ENCODE results near the gene ALDH3A1.

GRCh38 chr17:19703106-19703827 lies 44.8 kb downstream of the ALDH3A1 start:
- TF ChIP-seq EP300 (conservative IDR thresholded peaks at IDR 0.05; ENCODE audit: poor library complexity, severe bottlenecking) (no peak), POLR2AphosphoS5 (IDR thresholded peaks at IDR 0.05) (no peak), TAF1 (IDR thresholded peaks at IDR 0.05; ENCODE audit: low read depth) (no peak), RAD21 (conservative IDR thresholded peaks at IDR 0.05) (no peak), EZH2 (IDR thresholded peaks at IDR 0.05; ENCODE audit: borderline replicate concordance, insufficient read depth, low read length, poor library complexity, severe bottlenecking) (no peak)
- TF ChIP-seq, protein P1, sequence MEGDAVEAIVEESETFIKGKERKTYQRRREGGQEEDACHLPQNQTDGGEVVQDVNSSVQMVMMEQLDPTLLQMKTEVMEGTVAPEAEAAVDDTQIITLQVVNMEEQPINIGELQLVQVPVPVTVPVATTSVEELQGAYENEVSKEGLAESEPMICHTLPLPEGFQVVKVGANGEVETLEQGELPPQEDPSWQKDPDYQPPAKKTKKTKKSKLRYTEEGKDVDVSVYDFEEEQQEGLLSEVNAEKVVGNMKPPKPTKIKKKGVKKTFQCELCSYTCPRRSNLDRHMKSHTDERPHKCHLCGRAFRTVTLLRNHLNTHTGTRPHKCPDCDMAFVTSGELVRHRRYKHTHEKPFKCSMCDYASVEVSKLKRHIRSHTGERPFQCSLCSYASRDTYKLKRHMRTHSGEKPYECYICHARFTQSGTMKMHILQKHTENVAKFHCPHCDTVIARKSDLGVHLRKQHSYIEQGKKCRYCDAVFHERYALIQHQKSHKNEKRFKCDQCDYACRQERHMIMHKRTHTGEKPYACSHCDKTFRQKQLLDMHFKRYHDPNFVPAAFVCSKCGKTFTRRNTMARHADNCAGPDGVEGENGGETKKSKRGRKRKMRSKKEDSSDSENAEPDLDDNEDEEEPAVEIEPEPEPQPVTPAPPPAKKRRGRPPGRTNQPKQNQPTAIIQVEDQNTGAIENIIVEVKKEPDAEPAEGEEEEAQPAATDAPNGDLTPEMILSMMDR (IDR thresholded peaks at IDR 0.05; ENCODE audit: poor library complexity, severe bottlenecking), result no peak
- TF ChIP-seq, protein P2, sequence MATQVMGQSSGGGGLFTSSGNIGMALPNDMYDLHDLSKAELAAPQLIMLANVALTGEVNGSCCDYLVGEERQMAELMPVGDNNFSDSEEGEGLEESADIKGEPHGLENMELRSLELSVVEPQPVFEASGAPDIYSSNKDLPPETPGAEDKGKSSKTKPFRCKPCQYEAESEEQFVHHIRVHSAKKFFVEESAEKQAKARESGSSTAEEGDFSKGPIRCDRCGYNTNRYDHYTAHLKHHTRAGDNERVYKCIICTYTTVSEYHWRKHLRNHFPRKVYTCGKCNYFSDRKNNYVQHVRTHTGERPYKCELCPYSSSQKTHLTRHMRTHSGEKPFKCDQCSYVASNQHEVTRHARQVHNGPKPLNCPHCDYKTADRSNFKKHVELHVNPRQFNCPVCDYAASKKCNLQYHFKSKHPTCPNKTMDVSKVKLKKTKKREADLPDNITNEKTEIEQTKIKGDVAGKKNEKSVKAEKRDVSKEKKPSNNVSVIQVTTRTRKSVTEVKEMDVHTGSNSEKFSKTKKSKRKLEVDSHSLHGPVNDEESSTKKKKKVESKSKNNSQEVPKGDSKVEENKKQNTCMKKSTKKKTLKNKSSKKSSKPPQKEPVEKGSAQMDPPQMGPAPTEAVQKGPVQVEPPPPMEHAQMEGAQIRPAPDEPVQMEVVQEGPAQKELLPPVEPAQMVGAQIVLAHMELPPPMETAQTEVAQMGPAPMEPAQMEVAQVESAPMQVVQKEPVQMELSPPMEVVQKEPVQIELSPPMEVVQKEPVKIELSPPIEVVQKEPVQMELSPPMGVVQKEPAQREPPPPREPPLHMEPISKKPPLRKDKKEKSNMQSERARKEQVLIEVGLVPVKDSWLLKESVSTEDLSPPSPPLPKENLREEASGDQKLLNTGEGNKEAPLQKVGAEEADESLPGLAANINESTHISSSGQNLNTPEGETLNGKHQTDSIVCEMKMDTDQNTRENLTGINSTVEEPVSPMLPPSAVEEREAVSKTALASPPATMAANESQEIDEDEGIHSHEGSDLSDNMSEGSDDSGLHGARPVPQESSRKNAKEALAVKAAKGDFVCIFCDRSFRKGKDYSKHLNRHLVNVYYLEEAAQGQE (IDR thresholded peaks at IDR 0.05; ENCODE audit: borderline replicate concordance), result no peak
